ENCODE results near the gene NUP153. TPM values are rescaled to one million over a fixed set of nuclear protein-coding genes. Genes with fewer than 3 reads are reported as not detected.

Gene NUP153
- total RNA-seq, 1 donor from 2014 or later, result 30.5 TPM

DNA sequence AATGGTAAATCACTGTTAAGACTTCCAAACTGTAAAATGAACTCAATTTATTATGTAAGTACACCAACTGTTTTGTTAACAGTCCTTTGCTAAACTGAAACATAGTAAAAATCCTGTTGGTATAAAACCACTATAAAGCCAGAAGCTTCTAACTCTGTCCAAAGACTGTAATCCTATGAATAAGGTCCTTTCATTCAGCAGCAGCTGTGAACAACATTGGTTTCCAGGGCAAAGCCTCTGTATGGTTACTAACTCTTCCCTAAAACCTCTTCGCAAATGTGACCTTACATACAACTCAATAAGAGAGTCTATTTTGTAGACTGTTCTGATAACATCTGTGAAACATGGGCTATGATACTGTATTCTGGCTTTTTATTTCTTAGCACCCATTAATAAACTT lies 40.1 kb downstream of the NUP153 start:
- Histone ChIP-seq H3K4me3 (no peak overlapping the region), H3K27me3 (ENCODE audit: low read depth) (no peaks in the 10 kb centered on the region), H3K27ac (no peak overlapping the region), H3K9me3 (no peaks in the 10 kb centered on the region), H3K4me1 (no peaks in the 10 kb centered on the region), H3K36me3 (peaks cover 85% of the 10 kb centered on the region)
- no peak for TF ChIP-seq CTCF (IDR thresholded peaks at IDR 0.05)
- intact Hi-C loops (cut with DNase I), result no loop called here
- ATAC-seq (no peak), DNase-seq (no peak)

GRCh38 chr6:17665132-17665531 lies 41.6 kb downstream of the NUP153 start:
- H3K4me1 ChIP-seq, result no peaks in the 10 kb centered on the region
- no peak overlapping the region for H3K27ac ChIP-seq
- intact Hi-C loops (cut with DNase I), result no loop called here
- DNase-seq (no peak), ATAC-seq (no peak)
- H3K27me3 ChIP-seq (ENCODE audit: low read depth), result no peaks in the 10 kb centered on the region
- H3K4me3 ChIP-seq, result no peak overlapping the region
- H3K36me3 ChIP-seq, result peaks cover 92% of the 10 kb centered on the region
- H3K9me3 ChIP-seq, result no peaks in the 10 kb centered on the region
- TF ChIP-seq CTCF (IDR thresholded peaks at IDR 0.05), result no peak

DNA sequence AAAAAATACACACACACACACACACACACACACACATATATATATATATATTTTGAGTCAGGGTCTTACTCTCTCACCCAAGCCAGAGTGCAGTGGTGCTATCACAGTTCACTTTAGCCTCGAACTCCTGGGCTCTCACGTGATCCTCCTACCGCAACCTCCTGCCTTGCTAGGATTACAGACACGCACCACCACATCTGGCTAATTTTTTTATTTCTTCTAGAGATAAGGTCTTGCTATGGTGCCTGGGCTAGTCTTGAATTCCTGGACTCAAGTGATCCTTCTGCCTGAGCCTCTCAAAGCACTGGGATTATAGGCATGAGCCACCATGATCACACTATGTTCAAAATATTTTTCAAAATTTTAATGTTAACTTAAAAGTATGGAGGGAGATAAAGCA lies 43.5 kb downstream of the NUP153 start:
- TF ChIP-seq CTCF (IDR thresholded peaks at IDR 0.05), result no peak
- intact Hi-C loops (cut with DNase I), result no loop called here
- Histone ChIP-seq H3K27ac (no peak overlapping the region), H3K4me3 (no peak overlapping the region), H3K4me1 (no peaks in the 10 kb centered on the region), H3K9me3 (no peaks in the 10 kb centered on the region), H3K27me3 (ENCODE audit: low read depth) (no peaks in the 10 kb centered on the region), H3K36me3 (peaks cover 91% of the 10 kb centered on the region)
- DNase-seq (no peak), ATAC-seq (no peak)

GRCh38 chr6:17662585-17662984 lies 44.1 kb downstream of the NUP153 start:
- Histone ChIP-seq H3K27me3 (ENCODE audit: low read depth) (no peaks in the 10 kb centered on the region), H3K4me1 (no peaks in the 10 kb centered on the region), H3K27ac (no peak overlapping the region), H3K36me3 (peaks cover 91% of the 10 kb centered on the region), H3K4me3 (no peak overlapping the region), H3K9me3 (no peaks in the 10 kb centered on the region)
- ATAC-seq, result no peak
- DNase-seq, result no peak
- TF ChIP-seq CTCF (IDR thresholded peaks at IDR 0.05), result no peak
- intact Hi-C loops (cut with DNase I), result no loop called here

DNA sequence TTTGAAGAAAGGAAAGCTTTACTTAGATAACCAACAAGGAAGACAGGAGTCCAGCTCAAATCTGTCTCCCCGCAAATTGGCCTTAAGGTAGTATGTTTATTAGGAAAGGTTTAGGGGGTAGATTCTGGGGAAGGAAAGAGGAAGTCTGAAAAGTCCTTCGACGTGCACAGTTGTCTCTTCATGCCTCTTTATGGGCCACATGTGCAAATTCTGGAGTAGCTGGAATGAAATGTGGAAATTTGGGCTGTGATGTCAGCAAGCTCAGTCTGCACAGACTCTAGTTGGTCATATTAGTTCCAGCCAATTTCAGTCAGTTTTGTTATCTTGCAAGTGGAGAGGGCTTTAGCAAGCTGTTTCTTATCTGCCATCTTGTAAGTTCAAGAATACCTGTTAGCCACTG lies 50.1 kb downstream of the NUP153 start:
- no peak for TF ChIP-seq CTCF (IDR thresholded peaks at IDR 0.05)
- Histone ChIP-seq H3K27ac (no peak overlapping the region), H3K36me3 (peaks cover 78% of the 10 kb centered on the region), H3K4me3 (no peak overlapping the region), H3K4me1 (no peaks in the 10 kb centered on the region), H3K27me3 (ENCODE audit: low read depth) (no peaks in the 10 kb centered on the region), H3K9me3 (no peaks in the 10 kb centered on the region)
- ATAC-seq, result no peak
- intact Hi-C loops (cut with DNase I), result no loop called here
- DNase-seq, result no peak

DNA sequence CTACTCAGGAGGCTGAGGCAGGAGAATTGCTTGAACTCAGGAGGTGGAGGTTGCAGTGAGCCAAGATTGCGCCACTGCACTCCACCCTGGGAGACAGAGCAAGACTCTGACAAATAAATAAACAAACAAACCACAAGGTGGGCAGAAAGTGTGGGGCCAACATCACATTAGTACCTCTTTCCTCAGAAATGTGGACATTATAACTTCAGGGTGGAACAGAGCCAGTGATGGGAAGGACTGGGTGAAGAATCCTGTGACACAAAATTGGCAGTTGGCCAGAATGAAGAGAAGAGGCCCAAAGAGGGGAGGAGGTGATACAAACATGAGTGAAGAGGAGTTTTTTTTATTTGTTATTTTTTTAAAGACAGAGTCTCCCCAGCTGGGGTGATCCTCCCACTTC lies 50.6 kb downstream of the NUP153 start:
- Histone ChIP-seq H3K27me3 (ENCODE audit: low read depth) (no peaks in the 10 kb centered on the region), H3K4me1 (no peaks in the 10 kb centered on the region), H3K9me3 (no peaks in the 10 kb centered on the region), H3K36me3 (peaks cover 78% of the 10 kb centered on the region), H3K27ac (no peak overlapping the region), H3K4me3 (no peak overlapping the region)
- DNase-seq (no peak), ATAC-seq (no peak)
- intact Hi-C loops (cut with DNase I), result no loop called here
- TF ChIP-seq CTCF (IDR thresholded peaks at IDR 0.05), result no peak

Data from lower lobe of right lung (tissue), 2 donors.